HCT116 (cell line): ENCODE results near the gene FASN. TPM values are rescaled to one million over a fixed set of nuclear protein-coding genes. Genes with fewer than 3 reads are reported as not detected.

Experiments
- ATAC-seq: fragments of 200-7000 bp; cut with Tn5 transposase; 2 replicates; pipeline ENCODE4 v1.9.1; 2020; ENCODE audit warnings: mild to moderate bottlenecking, moderate library complexity
- BruUV-seq: library from RNA; stranded (reverse); fragments of 400-500 nt; replicated peaks from 2 replicates; lab custom pipeline; 2021; lab: Mats Ljungman, UMichigan
- CTCF ChIA-PET: fragments of 300-600 bp; sonication (Branson Sonifier 250); formaldehyde crosslinking; loops from one replicate; lab custom pipeline; 2021; ENCODE audit warnings: antibody characterized with exemption; lab: Charles Lee
- POLR2A ChIA-PET: fragments of 300-600, 350-600 bp; sonication (Branson Sonifier 250); formaldehyde crosslinking; loops from one replicate; lab custom pipeline; 2021; ENCODE audit warnings: antibody characterized with exemption; lab: Charles Lee
- RAD21 ChIA-PET, 2 experiments: fragments of 300-600 bp; sonication (Branson Sonifier 250); formaldehyde crosslinking; loops; one replicate each; lab custom pipeline; 2023; ENCODE audit warnings: low total read pairs in 2 of 2; ENCODE audit not compliant: uncharacterized antibody in 2 of 2, unreplicated experiment in 2 of 2, low non-redundant PET in 1 of 2; lab: Charles Lee
- DNase-seq: peaks from one replicate; pipeline ENCODE4 v3.0.0-alpha.2; 2010; ENCODE audit warnings: low read depth, low spot score
- H2AFZ ChIP-seq: fragments of 200-600 bp; shearing (Covaris generic), sonication (generic); 2 replicates; pipeline ENCODE4 v1.6.1; 2017; ENCODE audit warnings: low read depth, mixed run types, mixed read lengths, antibody characterized with exemption, low read length; ENCODE audit not compliant: poor library complexity, severe bottlenecking
- H3K27ac ChIP-seq: 2 replicates; pipeline ENCODE4 v1.5.1; 2012; ENCODE audit warnings: low read depth, low read length
- H3K27me3 ChIP-seq: fragments of 200-600 bp; sonication (generic); 2 replicates; pipeline ENCODE4 v1.6.1; 2016; ENCODE audit warnings: mixed run types, low read length, mixed read lengths; ENCODE audit not compliant: insufficient read depth
- H3K36me3 ChIP-seq, 2 experiments: fragments of 200-500 bp in 1 of 2; fragments of 200-600 bp in 1 of 2; sonication (Bioruptor generic) in 1 of 2; sonication (generic) in 1 of 2; 2 replicates each; pipeline versions ENCODE4 v1.5.1 to v1.6.1; 2014 to 2016; ENCODE audit warnings: low read length in 2 of 2, inconsistent platforms in 1 of 2, mixed read lengths in 1 of 2, mixed run types in 1 of 2; ENCODE audit not compliant: insufficient read depth in 2 of 2, control insufficient read depth in 1 of 2
- H3K4me1 ChIP-seq, 2 experiments: fragments of 200-600 bp in 1 of 2; sonication (generic) in 1 of 2; 2 replicates each; pipeline versions ENCODE4 v1.5.1 to v1.6.1; 2012 to 2017; ENCODE audit warnings: low read length in 2 of 2, inconsistent platforms in 1 of 2, mild to moderate bottlenecking in 1 of 2, mixed read lengths in 1 of 2, mixed run types in 1 of 2, moderate library complexity in 1 of 2; ENCODE audit not compliant: insufficient read depth in 2 of 2, control insufficient read depth in 1 of 2
- H3K4me2 ChIP-seq: fragments of 200-600 bp; sonication (generic); 2 replicates; pipeline ENCODE4 v1.6.1; 2017; ENCODE audit warnings: mixed run types, low read length, mixed read lengths
- H3K4me3 ChIP-seq, 2 experiments: fragments of 200-600 bp in 1 of 2; sonication (generic) in 1 of 2; replicated peaks in 1 of 2; 2 replicates each; pipeline ENCODE4 v1.5.1; 2011 to 2016; ENCODE audit warnings: low read length in 2 of 2, control low read depth in 1 of 2, low read depth in 1 of 2, mild to moderate bottlenecking in 1 of 2, mixed read lengths in 1 of 2, mixed run types in 1 of 2
- H3K79me2 ChIP-seq: fragments of 200-600 bp; sonication (generic); 2 replicates; pipeline ENCODE4 v1.6.1; 2017; ENCODE audit warnings: mild to moderate bottlenecking, mixed run types, low read length, moderate library complexity, mixed read lengths; ENCODE audit not compliant: insufficient read depth
- H3K9ac ChIP-seq: fragments of 200-600 bp; sonication (generic); 2 replicates; pipeline ENCODE4 v1.6.1; 2016; ENCODE audit warnings: low read length, mixed read lengths
- H3K9me2 ChIP-seq: fragments of 200-600 bp; sonication (generic), shearing (Covaris generic); 2 replicates; pipeline ENCODE4 v1.6.1; 2017; ENCODE audit warnings: mixed run types, mild to moderate bottlenecking, moderate library complexity; ENCODE audit not compliant: insufficient read depth
- H3K9me3 ChIP-seq, 2 experiments: fragments of 200-500 bp in 1 of 2; fragments of 200-600 bp in 1 of 2; sonication (Bioruptor generic) in 1 of 2; sonication (generic) in 1 of 2; 2 replicates each; pipeline ENCODE4 v1.6.1; 2014 to 2017; ENCODE audit warnings: low read length in 2 of 2, mixed read lengths in 2 of 2, inconsistent platforms in 1 of 2, low read depth in 1 of 2, mild to moderate bottlenecking in 1 of 2, mixed run types in 1 of 2, moderate library complexity in 1 of 2; ENCODE audit not compliant: control insufficient read depth in 1 of 2, insufficient read depth in 1 of 2
- H4K20me1 ChIP-seq: fragments of 200-600 bp; sonication (generic), shearing (Covaris generic); 2 replicates; pipeline ENCODE4 v1.6.1; 2017; ENCODE audit warnings: mixed run types, mild to moderate bottlenecking, moderate library complexity; ENCODE audit not compliant: insufficient read depth
- CEBPB ChIP-seq: IDR thresholded peaks from 2 replicates; pipeline ENCODE4 v1.6.1; 2012; ENCODE audit warnings: low read depth
- CTCF ChIP-seq, 3 experiments: fragments of 200-600 bp in 1 of 3; sonication (generic) in 1 of 3; IDR thresholded peaks in 2 of 3; conservative IDR thresholded peaks in 1 of 3; 2 replicates each; pipeline ENCODE4 v1.5.1; 2012 to 2017; ENCODE audit warnings: low read depth in 2 of 3, low read length in 2 of 3, antibody characterized with exemption in 1 of 3, borderline replicate concordance in 1 of 3, control low read depth in 1 of 3, mild to moderate bottlenecking in 1 of 3, mixed read lengths in 1 of 3, mixed run types in 1 of 3, moderate library complexity in 1 of 3; ENCODE audit not compliant: insufficient read depth in 1 of 3
- EGR1 ChIP-seq: IDR thresholded peaks from 2 replicates; pipeline ENCODE4 v1.6.1; 2012; ENCODE audit warnings: low read depth
- EZH2 ChIP-seq: fragments of 200-600 bp; sonication (generic); IDR thresholded peaks from 2 replicates; pipeline ENCODE4 v1.6.1; 2017; ENCODE audit warnings: antibody characterized with exemption, mixed run types
- EZH2phosphoT487 ChIP-seq: fragments of 200-600 bp; IDR thresholded peaks from 2 replicates; pipeline ENCODE4 v1.6.1; 2018; ENCODE audit warnings: antibody characterized with exemption, borderline replicate concordance
- FOSL1 ChIP-seq: IDR thresholded peaks from 2 replicates; pipeline ENCODE4 v1.6.1; 2012; ENCODE audit warnings: low read depth
- JUND ChIP-seq: IDR thresholded peaks from 2 replicates; pipeline ENCODE4 v1.6.1; 2012
- MAX ChIP-seq: IDR thresholded peaks from 2 replicates; pipeline ENCODE4 v1.6.1; 2012
- POLR2AphosphoS5 ChIP-seq: IDR thresholded peaks from 2 replicates; pipeline ENCODE4 v1.6.1; 2011; ENCODE audit warnings: mild to moderate bottlenecking, low read depth, low read length, moderate library complexity
- YY1 ChIP-seq: IDR thresholded peaks from 2 replicates; pipeline ENCODE4 v1.6.1; 2011; ENCODE audit warnings: low read length, low read depth, moderate library complexity, mild to moderate bottlenecking; ENCODE audit not compliant: insufficient replicate concordance; ENCODE audit errors: extremely low read depth
- ZNF274 ChIP-seq: fragments of 200-500 bp; sonication (Bioruptor generic); IDR thresholded peaks from 2 replicates; pipeline ENCODE4 v1.6.1; 2014; ENCODE audit warnings: mild to moderate bottlenecking, low read depth, low read length, inconsistent platforms
- intact Hi-C: fragments of 100-400 bp; cut with micrococcal nuclease; formaldehyde crosslinking; loops from 2 replicates; pipeline ENCODE4 v1.10.0; 2022
- total RNA-seq: library from RNA; stranded (reverse); gene quantifications from one replicate; pipeline ENCODE4 v1.2.1, GENCODE V29; 2021; ENCODE audit not compliant: unreplicated experiment

The FASN gene
- total RNA-seq, 1 experiment from 2014 or later: 754 TPM

GRCh38 chr17:82081546-82081945 is 16.5 kb downstream of the FASN start:
- ChIA-PET POLR2A (interaction anchor here (1.4 kb wide), 2 partner anchors 17 to 51 kb away, joined by 3 to 4 read pairs; partner anchors contain the start of gene FASN), CTCF (no interaction called here), RAD21 (no interaction called here)
- no peak overlapping the region for H2AFZ ChIP-seq
- TF ChIP-seq CEBPB (no peak), EZH2 (no peak), MAX (no peak), EZH2phosphoT487 (no peak), ZNF274 (no peak), JUND (no peak), CTCF (IDR thresholded peaks at IDR 0.05 in 2 of 3, conservative IDR thresholded peaks at IDR 0.05 in 1 of 3; ENCODE audit: borderline replicate concordance in 1 of 3, insufficient read depth in 1 of 3, low read depth in 2 of 3, low read length in 2 of 3) (no peak), FOSL1 (no peak), POLR2AphosphoS5 (no peak), EGR1 (no peak), YY1 (no peak)
- intact Hi-C loops: no loop called here
- BruUV-seq: no TSS peak
- DNase-seq (no peak), ATAC-seq (no peak)
- H3K27ac ChIP-seq: no peak overlapping the region; the same call in 1 of the 2 replicates
- peaks cover 17% of the 10 kb centered on the region; the same call in 1 of the 2 replicates for H3K79me2 ChIP-seq
- H3K9me2 ChIP-seq: no peaks in the 10 kb centered on the region
- H3K36me3 ChIP-seq: peaks cover 60 to 73% of the 10 kb centered on the region in 2 experiments
- no peak overlapping the region for H3K4me2 ChIP-seq
- no peak overlapping the region for H3K9ac ChIP-seq
- H3K4me1 ChIP-seq: no peaks in the 10 kb centered on the region
- H3K4me3 ChIP-seq: no peak overlapping the region
- no peaks in the 10 kb centered on the region for H3K9me3 ChIP-seq
- H4K20me1 ChIP-seq: peaks cover 9% of the 10 kb centered on the region; the same call in 1 of the 2 replicates
- H3K27me3 ChIP-seq: no peaks in the 10 kb centered on the region
